ENCODE results near the gene DTWD1. TPM values are rescaled to one million over a fixed set of nuclear protein-coding genes. Genes with fewer than 3 reads are reported as not detected.

Gene DTWD1
- total and polyA plus RNA-seq, 2 of the 4 experiments (the other 2 are of a cell fraction) = 19.9 to 20.1 TPM

Other genes with a start within 250 kb of the DTWD1 start
- 34.8 and 69.2 TPM in 2 replicates for gene FGF7, start 197.8 kb upstream of the DTWD1 start, total RNA-seq (2012; rRNA removed)
- gene FGF7, start 197.8 kb upstream of the DTWD1 start, polyA plus RNA-seq (2012; rRNA removed) = 19.5 and 27.3 TPM in 2 replicates
- gene FAM227B, start 230 bp upstream of the DTWD1 start, total RNA-seq (2012; rRNA removed) = 1.8 and 2.5 TPM in 2 replicates
- gene FAM227B, start 230 bp upstream of the DTWD1 start, polyA plus RNA-seq (2012; rRNA removed) = 2.6 and 3.0 TPM in 2 replicates